Measurements from ENCODE around the gene CHCHD10.
A peak's percentile ranks its signal among the peaks of the same experiment; 100 is the strongest.

CHCHD10 gene

GRCh38 chr22:23767673-23768548, at the start of gene CHCHD10:
TSS of gene CHCHD10 (minus strand) at chr22:23767972. CDS start at chr22:23767874, 98 bp downstream.
- H3K27me3 Mint-ChIP-seq: no peaks in the 10 kb centered on the region
- H3K27ac Mint-ChIP-seq: peak within 1 kb of the TSS; percentile 76
- H3K4me1 Mint-ChIP-seq (ENCODE audit: low read depth): peaks cover 59% of the 10 kb centered on the region
- H3K4me3 Mint-ChIP-seq: peak within 1 kb of the TSS; percentile 86
- no peaks in the 10 kb centered on the region for H3K9me3 Mint-ChIP-seq
- peaks cover 13% of the 10 kb centered on the region for H3K36me3 Mint-ChIP-seq (ENCODE audit: low read depth)

- Mint-ChIP-seq H3K4me3 (no peak overlapping the region), H3K9me3 (no peaks in the 10 kb centered on the region), H3K27me3 (no peaks in the 10 kb centered on the region), H3K27ac (no peak overlapping the region), H3K4me1 (ENCODE audit: low read depth) (peaks cover 16% of the 10 kb centered on the region), H3K36me3 (ENCODE audit: low read depth) (peaks cover 53% of the 10 kb centered on the region)
These were observed 49.4 kb upstream of the CHCHD10 start for GRCh38 chr22:23817146-23817545.

- Mint-ChIP-seq H3K27me3 (no peaks in the 10 kb centered on the region), H3K36me3 (ENCODE audit: low read depth) (peaks cover 58% of the 10 kb centered on the region), H3K4me3 (no peak overlapping the region), H3K9me3 (no peaks in the 10 kb centered on the region), H3K4me1 (ENCODE audit: low read depth) (peaks cover 16% of the 10 kb centered on the region), H3K27ac (no peak overlapping the region)
These were observed 48.6 kb upstream of the CHCHD10 start for GRCh38 chr22:23816156-23816976.

GRCh38 chr22:23815541-23816155, 47.9 kb upstream of the CHCHD10 start:
- Mint-ChIP-seq H3K4me3 (no peak overlapping the region), H3K27me3 (no peaks in the 10 kb centered on the region), H3K36me3 (ENCODE audit: low read depth) (peaks cover 63% of the 10 kb centered on the region), H3K27ac (no peak overlapping the region), H3K4me1 (ENCODE audit: low read depth) (peaks cover 11% of the 10 kb centered on the region), H3K9me3 (no peaks in the 10 kb centered on the region)

DNA sequence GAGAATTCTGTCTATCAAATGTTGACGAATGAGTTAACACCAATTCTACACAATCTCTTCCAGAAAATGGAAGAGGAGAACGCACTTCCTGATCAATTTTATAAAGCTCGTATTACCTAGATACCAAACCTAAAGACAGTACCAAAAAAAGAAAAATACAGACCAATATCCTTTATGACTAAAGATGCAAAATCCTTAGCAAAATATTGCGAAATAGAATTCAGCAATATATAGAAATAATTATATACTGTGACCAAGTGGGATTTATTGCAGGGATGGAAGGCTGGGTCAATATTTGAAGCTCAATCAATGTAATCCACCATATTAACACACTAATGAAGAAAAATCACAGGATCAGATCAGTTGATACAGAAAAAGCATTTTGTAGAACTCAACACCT, 44.6 kb upstream of the CHCHD10 start:
- Mint-ChIP-seq H3K9me3 (no peaks in the 10 kb centered on the region), H3K27me3 (no peaks in the 10 kb centered on the region), H3K27ac (no peak overlapping the region), H3K36me3 (ENCODE audit: low read depth) (peaks cover 49% of the 10 kb centered on the region), H3K4me3 (no peak overlapping the region), H3K4me1 (ENCODE audit: low read depth) (no peaks in the 10 kb centered on the region)

DNA sequence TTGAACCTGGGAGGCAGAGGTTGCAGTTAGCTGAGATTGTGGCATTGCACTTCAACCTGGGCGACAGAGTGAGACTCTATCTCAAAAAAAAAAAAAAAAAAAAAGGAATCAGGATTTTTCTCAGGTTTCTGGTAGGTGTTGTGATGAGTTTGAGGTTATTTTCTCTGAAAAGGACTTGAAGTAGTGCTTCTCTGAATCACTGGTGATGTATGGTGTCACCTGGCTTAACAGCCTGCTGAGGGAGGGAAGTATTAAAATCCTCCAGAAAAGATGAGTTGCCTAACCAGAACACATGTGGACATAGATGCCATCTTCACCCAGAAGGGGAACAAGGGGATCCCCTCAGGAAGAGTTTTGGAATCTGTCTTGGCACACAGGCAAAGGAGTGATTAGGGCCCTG, 39.1 kb upstream of the CHCHD10 start:
- no peaks in the 10 kb centered on the region for H3K27me3 Mint-ChIP-seq
- H3K4me1 Mint-ChIP-seq (ENCODE audit: low read depth): peaks cover 4% of the 10 kb centered on the region

DNA sequence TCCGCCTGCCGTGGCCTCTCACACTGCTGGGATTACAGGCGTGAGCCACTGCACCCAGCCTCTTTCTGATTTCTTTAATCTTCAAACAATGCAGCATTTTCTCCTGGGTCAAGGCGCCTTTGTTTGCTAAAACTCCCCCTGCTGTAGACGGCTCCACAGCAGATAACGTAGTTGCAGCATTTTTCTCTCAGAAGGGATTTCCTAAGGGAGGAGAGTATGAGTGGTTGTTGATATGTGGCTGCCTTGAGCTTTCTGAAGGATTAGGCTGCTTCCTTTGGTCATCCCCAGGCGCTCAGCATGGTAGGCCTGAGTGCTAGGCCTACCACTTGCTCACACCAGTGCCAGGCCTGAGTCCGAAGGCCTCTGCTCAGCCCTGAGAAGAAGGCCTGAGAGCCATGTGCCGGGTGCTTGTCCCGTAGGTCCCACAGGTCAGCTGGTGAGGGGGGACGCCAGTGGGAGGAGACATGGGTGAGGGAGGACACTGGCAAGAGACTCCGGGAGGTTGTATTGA, 37.1 kb upstream of the CHCHD10 start:
- no peaks in the 10 kb centered on the region for H3K27me3 Mint-ChIP-seq
- no peak overlapping the region for H3K4me3 Mint-ChIP-seq
- H3K9me3 Mint-ChIP-seq: no peaks in the 10 kb centered on the region
- no peak overlapping the region for H3K27ac Mint-ChIP-seq
- peaks cover 59% of the 10 kb centered on the region for H3K36me3 Mint-ChIP-seq (ENCODE audit: low read depth)
- H3K4me1 Mint-ChIP-seq (ENCODE audit: low read depth): peaks cover 15% of the 10 kb centered on the region

More for the DNA sequence above, 39.1 kb upstream of the CHCHD10 start:
- Mint-ChIP-seq H3K27ac (no peak overlapping the region), H3K9me3 (no peaks in the 10 kb centered on the region), H3K36me3 (ENCODE audit: low read depth) (peaks cover 56% of the 10 kb centered on the region), H3K4me3 (no peak overlapping the region)

DNA sequence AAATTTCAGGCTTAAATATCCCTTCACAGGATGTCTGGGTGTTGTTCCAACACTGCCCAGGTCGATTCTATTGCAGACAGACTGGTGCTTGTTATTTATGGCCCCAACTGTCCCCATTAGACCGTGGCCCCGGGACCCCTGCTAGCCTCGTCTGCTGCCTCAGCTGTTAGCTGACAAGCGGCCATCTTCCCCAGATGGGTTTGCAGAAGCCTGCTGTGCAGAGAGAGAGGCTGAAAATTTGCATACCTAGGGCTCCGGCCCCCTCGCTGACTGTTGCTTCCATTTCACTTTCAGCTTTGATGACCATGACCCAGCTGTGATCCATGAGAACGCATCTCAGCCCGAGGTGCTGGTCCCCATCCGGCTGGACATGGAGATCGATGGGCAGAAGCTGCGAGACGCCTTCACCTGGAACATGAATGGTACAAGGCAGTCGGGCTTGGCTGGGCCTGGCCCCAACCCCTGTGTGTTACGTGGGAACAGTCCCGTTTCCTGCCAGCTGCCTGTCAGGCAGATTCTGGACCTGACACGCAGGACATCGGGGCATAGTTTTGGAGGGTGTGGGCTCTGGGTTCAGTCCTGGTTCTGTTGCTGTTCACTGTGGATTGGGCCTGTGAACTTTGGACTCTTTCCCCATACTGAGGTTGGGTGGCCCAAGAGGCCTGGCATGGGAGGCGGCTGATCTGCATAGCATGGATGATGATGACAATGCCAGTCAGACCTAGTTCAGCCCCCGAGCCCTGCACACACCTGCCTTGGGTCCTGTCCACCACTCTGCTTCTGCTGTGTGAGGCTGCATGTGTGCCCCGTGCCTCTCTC, 35.4 kb upstream of the CHCHD10 start:
- H3K27me3 Mint-ChIP-seq: no peaks in the 10 kb centered on the region
- H3K27ac Mint-ChIP-seq: no peak overlapping the region
- peaks cover 66% of the 10 kb centered on the region for H3K36me3 Mint-ChIP-seq (ENCODE audit: low read depth)
- H3K4me1 Mint-ChIP-seq (ENCODE audit: low read depth): peaks cover 15% of the 10 kb centered on the region
- no peak overlapping the region for H3K4me3 Mint-ChIP-seq
- H3K9me3 Mint-ChIP-seq: no peaks in the 10 kb centered on the region

DNA sequence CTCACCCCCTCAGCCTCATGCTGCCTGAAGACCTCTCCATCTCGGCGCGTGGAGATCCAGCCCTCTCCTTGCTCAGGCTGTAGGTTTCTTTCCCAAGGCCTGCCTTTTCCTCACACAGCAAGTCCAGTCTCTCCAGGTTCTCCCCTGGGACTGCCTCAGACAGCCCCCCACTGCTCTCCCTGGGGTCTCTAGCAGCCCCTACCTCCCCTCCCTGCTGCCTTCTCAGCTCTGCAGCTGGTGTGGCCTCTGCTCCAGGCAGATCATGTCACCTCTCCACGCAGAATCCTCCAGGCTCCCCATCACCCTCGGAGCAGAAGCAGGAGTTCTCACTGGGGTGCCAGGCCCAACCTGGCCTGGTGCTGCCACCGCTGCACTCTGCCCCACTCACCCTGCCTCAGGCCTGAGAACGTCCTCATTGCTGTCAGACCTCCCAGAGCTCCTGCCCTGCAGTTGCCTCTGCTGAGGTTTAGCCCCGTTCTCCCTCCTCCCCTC, 34.2 kb upstream of the CHCHD10 start:
- peak overlapping the region; percentile 21 for H3K27ac Mint-ChIP-seq
- H3K9me3 Mint-ChIP-seq: no peaks in the 10 kb centered on the region
- peaks cover 15% of the 10 kb centered on the region for H3K4me1 Mint-ChIP-seq (ENCODE audit: low read depth)
- no peak overlapping the region for H3K4me3 Mint-ChIP-seq
- H3K36me3 Mint-ChIP-seq (ENCODE audit: low read depth): peaks cover 64% of the 10 kb centered on the region
- no peaks in the 10 kb centered on the region for H3K27me3 Mint-ChIP-seq

DNA sequence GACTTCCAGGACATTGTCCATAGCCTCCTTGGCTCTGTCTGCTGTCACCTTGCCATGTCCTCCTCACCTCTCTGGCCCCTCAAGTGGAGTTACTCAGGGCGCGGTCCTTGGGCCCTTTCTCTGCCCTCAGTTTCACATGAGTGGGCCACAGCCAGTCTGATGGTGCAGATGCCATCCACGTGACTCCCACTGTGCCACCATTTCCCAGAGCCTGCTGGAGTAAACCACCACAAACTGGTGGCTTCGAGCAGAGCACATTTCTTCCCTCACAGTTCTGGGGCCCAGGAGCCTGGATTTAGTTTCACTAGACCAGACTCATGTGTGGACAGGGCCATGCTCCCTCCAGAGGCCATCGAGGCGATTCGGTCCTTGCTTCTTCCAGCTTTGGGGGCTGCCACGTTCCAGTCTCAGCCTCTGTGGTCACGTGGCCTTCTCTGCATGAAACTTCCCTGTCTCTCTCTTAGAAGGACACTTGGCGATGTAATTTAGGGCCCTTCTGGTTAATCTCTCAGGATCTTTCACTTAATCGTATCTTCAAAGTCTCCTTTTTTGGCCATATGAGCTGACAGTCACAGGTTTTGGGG, 33.6 kb upstream of the CHCHD10 start:
- Mint-ChIP-seq H3K27ac (no peak overlapping the region), H3K4me3 (no peak overlapping the region), H3K4me1 (ENCODE audit: low read depth) (peaks cover 15% of the 10 kb centered on the region), H3K36me3 (ENCODE audit: low read depth) (peaks cover 66% of the 10 kb centered on the region), H3K9me3 (no peaks in the 10 kb centered on the region), H3K27me3 (no peaks in the 10 kb centered on the region)

GRCh38 chr22:23800297-23801237, 32.8 kb upstream of the CHCHD10 start:
- no peak overlapping the region for H3K27ac Mint-ChIP-seq
- H3K4me3 Mint-ChIP-seq: no peak overlapping the region
- H3K9me3 Mint-ChIP-seq: no peaks in the 10 kb centered on the region
- no peaks in the 10 kb centered on the region for H3K27me3 Mint-ChIP-seq
- peaks cover 11% of the 10 kb centered on the region for H3K4me1 Mint-ChIP-seq (ENCODE audit: low read depth)
- H3K36me3 Mint-ChIP-seq (ENCODE audit: low read depth): peaks cover 63% of the 10 kb centered on the region

DNA sequence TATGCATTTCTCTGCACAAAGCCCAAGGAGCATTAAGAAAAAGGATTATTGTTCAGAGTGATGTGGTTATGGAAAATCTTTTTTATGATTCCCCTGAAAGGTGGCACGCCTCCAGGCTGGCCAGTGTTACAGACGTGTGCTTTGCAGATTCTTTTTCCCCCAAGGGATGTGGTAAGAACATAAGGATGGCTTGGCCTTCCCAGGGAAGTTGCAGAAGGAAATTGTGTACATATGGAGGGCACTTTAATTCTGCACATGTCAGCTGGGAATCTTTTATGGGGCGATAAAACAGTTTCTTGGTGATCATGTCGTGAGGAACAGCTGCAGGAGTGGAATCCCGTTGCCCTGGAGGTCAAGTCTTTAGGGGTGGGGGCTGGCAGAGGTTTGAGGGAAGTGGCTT, 28.7 kb upstream of the CHCHD10 start:
- Mint-ChIP-seq H3K27me3 (no peaks in the 10 kb centered on the region), H3K4me3 (no peak overlapping the region), H3K4me1 (ENCODE audit: low read depth) (peaks cover 18% of the 10 kb centered on the region), H3K27ac (no peak overlapping the region), H3K9me3 (no peaks in the 10 kb centered on the region), H3K36me3 (ENCODE audit: low read depth) (peaks cover 57% of the 10 kb centered on the region)

DNA sequence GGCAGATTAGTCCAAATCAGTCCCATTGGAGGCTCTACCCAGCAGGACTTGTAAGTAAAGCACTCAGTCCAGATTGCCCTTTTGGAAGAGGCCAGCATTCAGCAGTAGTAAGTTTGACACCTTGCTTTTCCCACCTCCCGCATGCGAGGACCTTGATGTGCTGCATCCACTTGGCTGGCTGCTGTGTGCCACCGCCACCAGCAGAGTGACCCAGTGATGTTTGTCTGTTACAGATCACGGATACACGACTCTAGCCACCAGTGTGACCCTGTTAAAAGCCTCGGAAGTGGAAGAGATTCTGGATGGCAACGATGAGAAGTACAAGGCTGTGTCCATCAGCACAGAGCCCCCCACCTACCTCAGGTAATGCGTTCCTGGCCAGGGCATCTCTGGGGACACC, 25.6 kb upstream of the CHCHD10 start:
- Mint-ChIP-seq H3K36me3 (ENCODE audit: low read depth) (peaks cover 45% of the 10 kb centered on the region), H3K9me3 (no peaks in the 10 kb centered on the region), H3K4me3 (no peak overlapping the region), H3K27me3 (no peaks in the 10 kb centered on the region), H3K27ac (no peak overlapping the region), H3K4me1 (ENCODE audit: low read depth) (peaks cover 25% of the 10 kb centered on the region)

Measured in stimulated activated naive CD8-positive, alpha-beta T cell treated with anti-CD3 and anti-CD28 coated beads, Interleukin-15, Interleukin-2, amounts not matched to agents 100 ng/mL and 50 ng/mL, for 24 hours (primary cell).